Mesendoderm (in vitro differentiated cells): Measurements from ENCODE around the gene CREBL2.

Source experiments
- DNase-seq: peaks from one replicate; pipeline ENCODE4 v3.0.0; 2013
- H2AK5ac ChIP-seq: 2 replicates; pipeline ENCODE4 v1.6.1; 2013; ENCODE audit warnings: low read length, inconsistent platforms
- H2BK120ac ChIP-seq: 2 replicates; pipeline ENCODE4 v1.6.1; 2013; ENCODE audit warnings: low read depth, mild to moderate bottlenecking, low read length, moderate library complexity, mixed read lengths
- H2BK15ac ChIP-seq: replicated peaks from 2 replicates; pipeline ENCODE4 v1.6.1; 2013; ENCODE audit warnings: low read depth, mild to moderate bottlenecking, moderate library complexity
- H2BK5ac ChIP-seq: 2 replicates; pipeline ENCODE4 v1.6.1; 2013; ENCODE audit warnings: low read length, inconsistent platforms
- H3K18ac ChIP-seq: 2 replicates; pipeline ENCODE4 v1.6.1; 2013; ENCODE audit warnings: mild to moderate bottlenecking, low read length, mixed read lengths
- H3K23ac ChIP-seq: one replicate; pipeline ENCODE4 v1.6.1; 2013; ENCODE audit warnings: low read length
- H3K27ac ChIP-seq: 2 replicates; pipeline ENCODE4 v1.5.1; 2013; ENCODE audit warnings: low read depth, mild to moderate bottlenecking, inconsistent platforms, low read length, moderate library complexity
- H3K27me3 ChIP-seq: 2 replicates; pipeline ENCODE4 v1.6.1; 2013; ENCODE audit warnings: low read length, control low read depth, mild to moderate bottlenecking, inconsistent platforms; ENCODE audit not compliant: insufficient read depth, poor library complexity
- H3K36me3 ChIP-seq: 2 replicates; pipeline ENCODE4 v1.6.1; 2013; ENCODE audit warnings: low read length, inconsistent platforms; ENCODE audit not compliant: control insufficient read depth, insufficient read depth
- H3K4ac ChIP-seq: one replicate; pipeline ENCODE4 v1.6.1; 2013; ENCODE audit warnings: low read depth, mild to moderate bottlenecking, low read length, moderate library complexity
- H3K4me1 ChIP-seq: 2 replicates; pipeline ENCODE4 v1.6.1; 2013; ENCODE audit warnings: low read depth, low read length, inconsistent platforms; ENCODE audit not compliant: control insufficient read depth
- H3K4me2 ChIP-seq: 2 replicates; pipeline ENCODE4 v1.6.1; 2013; ENCODE audit warnings: low read length
- H3K4me3 ChIP-seq: 2 replicates; pipeline ENCODE4 v1.5.1; 2013; ENCODE audit warnings: mild to moderate bottlenecking, low read length
- H3K56ac ChIP-seq: one replicate; pipeline ENCODE4 v1.6.1; 2013; ENCODE audit warnings: low read length
- H3K79me1 ChIP-seq: 2 replicates; pipeline ENCODE4 v1.6.1; 2013; ENCODE audit warnings: low read length, inconsistent platforms
- H3K79me2 ChIP-seq: 2 replicates; pipeline ENCODE4 v1.6.1; 2013; ENCODE audit warnings: mild to moderate bottlenecking, low read length; ENCODE audit not compliant: control insufficient read depth, insufficient read depth
- H3K9ac ChIP-seq: 2 replicates; pipeline ENCODE4 v1.6.1; 2013; ENCODE audit warnings: low read length, inconsistent platforms
- H4K5ac ChIP-seq: one replicate; pipeline ENCODE4 v1.6.1; 2013; ENCODE audit warnings: low read length
- H4K8ac ChIP-seq: one replicate; pipeline ENCODE4 v1.6.1; 2013; ENCODE audit warnings: low read depth, mild to moderate bottlenecking, control low read depth, low read length, moderate library complexity
- WGBS: extraction: QIAGEN DNeasy Blood & Tissue Kit; methylation state at CpG from one replicate; pipeline ENCODE4 v1.1.7; 2013; ENCODE audit warnings: low lambda C conversion rate, missing lambda C conversion rate; ENCODE audit not compliant: insufficient coverage; ENCODE audit errors: extremely low coverage; 5-methylcytosine and 5-hydroxymethylcytosine counted together

CREBL2 gene

GRCh38 chr12:12663644-12664294, 52.1 kb downstream of the CREBL2 start:
- WGBS = no CpG with 5 or more reads among the region's 15 CpGs
- no peaks in the 10 kb centered on the region for H3K36me3 ChIP-seq

GRCh38 chr12:12665194-12665593, 53.5 kb downstream of the CREBL2 start:
- H4K8ac ChIP-seq = no peak overlapping the region
- no peak overlapping the region for H2BK5ac ChIP-seq
- H3K4me2 ChIP-seq = no peak overlapping the region
- no peak overlapping the region for H3K4ac ChIP-seq
- H2AK5ac ChIP-seq = no peak overlapping the region
- DNase-seq = peak; percentile 69
- no peak overlapping the region for H3K56ac ChIP-seq
- H3K79me1 ChIP-seq = peaks cover 1% of the 10 kb centered on the region
- no CpG with 5 or more reads among the region's 13 CpGs for WGBS
- H4K5ac ChIP-seq = no peak overlapping the region
- no peaks in the 10 kb centered on the region for H3K27me3 ChIP-seq
- H2BK15ac ChIP-seq = no peak overlapping the region
- H3K27ac ChIP-seq = no peak overlapping the region
- H3K79me2 ChIP-seq = no peaks in the 10 kb centered on the region
- H3K23ac ChIP-seq = no peak overlapping the region
- no peak overlapping the region for H2BK120ac ChIP-seq
- no peaks in the 10 kb centered on the region for H3K4me1 ChIP-seq
- H3K18ac ChIP-seq = no peak overlapping the region
- H3K36me3 ChIP-seq = no peaks in the 10 kb centered on the region
- no peak overlapping the region for H3K4me3 ChIP-seq
- H3K9ac ChIP-seq = no peak overlapping the region

More at GRCh38 chr12:12663644-12664294, 52.1 kb downstream of the CREBL2 start:
- no peak overlapping the region for H2BK120ac ChIP-seq
- no peak overlapping the region for H3K4me2 ChIP-seq
- H3K79me1 ChIP-seq = peaks cover 1% of the 10 kb centered on the region
- DNase-seq = no peak
- H3K18ac ChIP-seq = no peak overlapping the region
- H4K8ac ChIP-seq = no peak overlapping the region
- H2AK5ac ChIP-seq = no peak overlapping the region
- no peak overlapping the region for H3K27ac ChIP-seq
- H3K4me1 ChIP-seq = no peaks in the 10 kb centered on the region
- H3K4ac ChIP-seq = no peak overlapping the region
- no peaks in the 10 kb centered on the region for H3K27me3 ChIP-seq
- no peak overlapping the region for H3K9ac ChIP-seq
- no peak overlapping the region for H3K56ac ChIP-seq
- H3K23ac ChIP-seq = no peak overlapping the region
- no peak overlapping the region for H3K4me3 ChIP-seq
- no peak overlapping the region for H4K5ac ChIP-seq
- H3K79me2 ChIP-seq = no peaks in the 10 kb centered on the region
- no peak overlapping the region for H2BK5ac ChIP-seq
- H2BK15ac ChIP-seq = no peak overlapping the region

- Histone ChIP-seq H3K4me3 (no peak overlapping the region), H3K18ac (no peak overlapping the region)
- no CpG with 5 or more reads among the region's 1 CpG for WGBS
Observed at GRCh38 chr12:12668005-12668404, 56.3 kb downstream of the CREBL2 start.

GRCh38 chr12:12669020-12669419, 57.3 kb downstream of the CREBL2 start:
- Histone ChIP-seq H3K4me2 (no peak overlapping the region), H3K56ac (no peak overlapping the region), H3K23ac (no peak overlapping the region), H3K36me3 (no peaks in the 10 kb centered on the region), H3K4me1 (no peaks in the 10 kb centered on the region), H2BK15ac (no peak overlapping the region), H3K27ac (no peak overlapping the region), H3K27me3 (no peaks in the 10 kb centered on the region), H3K4me3 (no peak overlapping the region), H3K4ac (no peak overlapping the region), H3K79me2 (no peaks in the 10 kb centered on the region), H2BK120ac (no peak overlapping the region), H4K5ac (no peak overlapping the region), H2BK5ac (no peak overlapping the region), H3K18ac (no peak overlapping the region), H3K9ac (no peak overlapping the region), H2AK5ac (no peak overlapping the region), H3K79me1 (no peaks in the 10 kb centered on the region), H4K8ac (no peak overlapping the region)
- no peak for DNase-seq
- no CpG with 5 or more reads among the region's 2 CpGs for WGBS

More at GRCh38 chr12:12668005-12668404, 56.3 kb downstream of the CREBL2 start:
- H3K56ac ChIP-seq = no peak overlapping the region
- H3K27me3 ChIP-seq = no peaks in the 10 kb centered on the region
- DNase-seq = no peak
- no peaks in the 10 kb centered on the region for H3K79me1 ChIP-seq
- H2BK120ac ChIP-seq = no peak overlapping the region
- no peak overlapping the region for H4K8ac ChIP-seq
- H3K27ac ChIP-seq = no peak overlapping the region
- no peak overlapping the region for H3K9ac ChIP-seq
- H3K4me1 ChIP-seq = no peaks in the 10 kb centered on the region
- H3K4ac ChIP-seq = no peak overlapping the region
- H2BK5ac ChIP-seq = no peak overlapping the region
- H2BK15ac ChIP-seq = no peak overlapping the region
- no peak overlapping the region for H3K4me2 ChIP-seq
- no peaks in the 10 kb centered on the region for H3K36me3 ChIP-seq
- no peak overlapping the region for H2AK5ac ChIP-seq
- no peak overlapping the region for H3K23ac ChIP-seq
- H3K79me2 ChIP-seq = no peaks in the 10 kb centered on the region
- no peak overlapping the region for H4K5ac ChIP-seq

- no peak for DNase-seq
- H3K27me3 ChIP-seq = no peaks in the 10 kb centered on the region
- H3K4me1 ChIP-seq = peaks cover 3% of the 10 kb centered on the region
- H3K79me2 ChIP-seq = no peaks in the 10 kb centered on the region
- H3K9ac ChIP-seq = no peak overlapping the region
- H3K23ac ChIP-seq = no peak overlapping the region
- H3K36me3 ChIP-seq = no peaks in the 10 kb centered on the region
- no peak overlapping the region for H4K5ac ChIP-seq
- H3K4ac ChIP-seq = no peak overlapping the region
- H3K4me3 ChIP-seq = no peak overlapping the region
- H3K18ac ChIP-seq = no peak overlapping the region
- H3K79me1 ChIP-seq = no peaks in the 10 kb centered on the region
- no CpG with 5 or more reads among the region's 8 CpGs for WGBS
- no peak overlapping the region for H3K4me2 ChIP-seq
- no peak overlapping the region for H3K27ac ChIP-seq
- no peak overlapping the region for H2BK15ac ChIP-seq
- H2BK120ac ChIP-seq = no peak overlapping the region
- no peak overlapping the region for H2BK5ac ChIP-seq
- no peak overlapping the region for H4K8ac ChIP-seq
- H2AK5ac ChIP-seq = no peak overlapping the region
- H3K56ac ChIP-seq = no peak overlapping the region
Observed at GRCh38 chr12:12671850-12672660, 60.4 kb downstream of the CREBL2 start.
